ENCODE measurements around the gene KIF21A. TPM values are rescaled to one million over a fixed set of nuclear protein-coding genes. Genes with fewer than 3 reads are reported as not detected.
A peak's percentile ranks its signal among the peaks of the same experiment; 100 is the strongest.
"Not testable (repeated sequence)": the region's sequence is repeated elsewhere in the genome, so short reads cannot be mapped to it uniquely, and the experiment has no call there.

The KIF21A gene
- polyA plus RNA-seq = 10 to 100 TPM; 15.5 to 15.7 TPM

GRCh38 chr12:39443081-39443928 lies at the start of gene KIF21A:
Gene KIF21A (minus strand): TSS chr12:39443120. CDS start chr12:39442970, 150 bp downstream.
- Histone ChIP-seq H3K27ac (ENCODE audit: low read depth in 2 of 2, low read length in 1 of 2) (peak within 1 kb of the TSS; percentile 57 to 84), H3K4me1 (ENCODE audit: control insufficient read depth in 2 of 2, insufficient read depth in 2 of 2, low read length in 1 of 2) (no peaks in the 10 kb centered on the region), H3K4me3 (ENCODE audit: low read depth in 1 of 2, low read length in 2 of 2) (peak within 1 kb of the TSS; percentile 78 to 92), H3K9me3 (ENCODE audit: control insufficient read depth in 2 of 2, insufficient read depth in 1 of 2, low read depth in 1 of 2, low read length in 1 of 2) (no peaks in the 10 kb centered on the region), H3K27me3 (ENCODE audit: control insufficient read depth in 1 of 2, insufficient read depth in 2 of 2, low read length in 2 of 2) (no peaks in the 10 kb centered on the region), H3K36me3 (ENCODE audit: control insufficient read depth in 2 of 2, insufficient read depth in 2 of 2, low read length in 1 of 2) (no peaks in the 10 kb centered on the region)
- WGBS, 2 donors = 1% methylated on average over 64 to 72 of the region's 72 CpGs

- H3K4me3 ChIP-seq (ENCODE audit: low read depth in 1 of 2, low read length in 2 of 2) = no peak overlapping the region
- no peaks in the 10 kb centered on the region for H3K27me3 ChIP-seq (ENCODE audit: control insufficient read depth in 1 of 2, insufficient read depth in 2 of 2, low read length in 2 of 2)
- H3K4me1 ChIP-seq (ENCODE audit: control insufficient read depth in 2 of 2, insufficient read depth in 2 of 2, low read length in 1 of 2) = no peaks in the 10 kb centered on the region
- no peaks in the 10 kb centered on the region for H3K36me3 ChIP-seq (ENCODE audit: control insufficient read depth in 2 of 2, insufficient read depth in 2 of 2, low read length in 1 of 2)
- H3K9me3 ChIP-seq (ENCODE audit: control insufficient read depth in 2 of 2, insufficient read depth in 1 of 2, low read depth in 1 of 2, low read length in 1 of 2) = no peaks in the 10 kb centered on the region
- 66 to 74% methylated on average over 1 of the region's 1 CpG for WGBS, 2 donors
- H3K27ac ChIP-seq (ENCODE audit: low read depth in 2 of 2, low read length in 1 of 2) = no peak overlapping the region
Observed at GRCh38 chr12:39490500-39491282, 47.8 kb upstream of the KIF21A start.

- H3K27ac ChIP-seq (ENCODE audit: low read depth in 2 of 2, low read length in 1 of 2) = no peak overlapping the region
- no peaks in the 10 kb centered on the region for H3K9me3 ChIP-seq (ENCODE audit: control insufficient read depth in 2 of 2, insufficient read depth in 1 of 2, low read depth in 1 of 2, low read length in 1 of 2)
- no peak overlapping the region for H3K4me3 ChIP-seq (ENCODE audit: low read depth in 1 of 2, low read length in 2 of 2)
- no peaks in the 10 kb centered on the region for H3K4me1 ChIP-seq (ENCODE audit: control insufficient read depth in 2 of 2, insufficient read depth in 2 of 2, low read length in 1 of 2)
- H3K36me3 ChIP-seq (ENCODE audit: control insufficient read depth in 2 of 2, insufficient read depth in 2 of 2, low read length in 1 of 2) = no peaks in the 10 kb centered on the region
- no peaks in the 10 kb centered on the region for H3K27me3 ChIP-seq (ENCODE audit: control insufficient read depth in 1 of 2, insufficient read depth in 2 of 2, low read length in 2 of 2)
- WGBS, 2 donors = 90 to 95% methylated on average over 7 of the region's 7 CpGs
Observed at GRCh38 chr12:39483597-39483996, 40.7 kb upstream of the KIF21A start.

GRCh38 chr12:39483042-39483441 lies 40.1 kb upstream of the KIF21A start:
- H3K4me3 ChIP-seq (ENCODE audit: low read depth in 1 of 2, low read length in 2 of 2) = no peak overlapping the region
- no peaks in the 10 kb centered on the region for H3K27me3 ChIP-seq (ENCODE audit: control insufficient read depth in 1 of 2, insufficient read depth in 2 of 2, low read length in 2 of 2)
- WGBS, 2 donors = 91 to 94% methylated on average over 4 of the region's 4 CpGs

GRCh38 chr12:39476894-39477293 lies 34.0 kb upstream of the KIF21A start:
- H3K27me3 ChIP-seq (ENCODE audit: control insufficient read depth in 1 of 2, insufficient read depth in 2 of 2, low read length in 2 of 2) = no peaks in the 10 kb centered on the region
- 77 to 80% methylated on average over 5 of the region's 5 CpGs for WGBS, 2 donors

More at GRCh38 chr12:39483042-39483441, 40.1 kb upstream of the KIF21A start:
- Histone ChIP-seq H3K9me3 (ENCODE audit: control insufficient read depth in 2 of 2, insufficient read depth in 1 of 2, low read depth in 1 of 2, low read length in 1 of 2) (no peaks in the 10 kb centered on the region), H3K27ac (ENCODE audit: low read depth in 2 of 2, low read length in 1 of 2) (no peak overlapping the region), H3K36me3 (ENCODE audit: control insufficient read depth in 2 of 2, insufficient read depth in 2 of 2, low read length in 1 of 2) (no peaks in the 10 kb centered on the region), H3K4me1 (ENCODE audit: control insufficient read depth in 2 of 2, insufficient read depth in 2 of 2, low read length in 1 of 2) (no peaks in the 10 kb centered on the region)

GRCh38 chr12:39476121-39476520 lies 33.2 kb upstream of the KIF21A start:
- Histone ChIP-seq H3K27me3 (ENCODE audit: control insufficient read depth in 1 of 2, insufficient read depth in 2 of 2, low read length in 2 of 2) (no peaks in the 10 kb centered on the region), H3K4me1 (ENCODE audit: control insufficient read depth in 2 of 2, insufficient read depth in 2 of 2, low read length in 1 of 2) (no peaks in the 10 kb centered on the region), H3K4me3 (ENCODE audit: low read depth in 1 of 2, low read length in 2 of 2) (no peak overlapping the region), H3K27ac (ENCODE audit: low read depth in 2 of 2, low read length in 1 of 2) (no peak overlapping the region), H3K9me3 (ENCODE audit: control insufficient read depth in 2 of 2, insufficient read depth in 1 of 2, low read depth in 1 of 2, low read length in 1 of 2) (no peaks in the 10 kb centered on the region), H3K36me3 (ENCODE audit: control insufficient read depth in 2 of 2, insufficient read depth in 2 of 2, low read length in 1 of 2) (no peaks in the 10 kb centered on the region)
- 89 to 96% methylated on average over 4 of the region's 4 CpGs for WGBS, 2 donors

More at GRCh38 chr12:39476894-39477293, 34.0 kb upstream of the KIF21A start:
- Histone ChIP-seq H3K4me3 (ENCODE audit: low read depth in 1 of 2, low read length in 2 of 2) (no peak overlapping the region), H3K9me3 (ENCODE audit: control insufficient read depth in 2 of 2, insufficient read depth in 1 of 2, low read depth in 1 of 2, low read length in 1 of 2) (no peaks in the 10 kb centered on the region), H3K4me1 (ENCODE audit: control insufficient read depth in 2 of 2, insufficient read depth in 2 of 2, low read length in 1 of 2) (no peaks in the 10 kb centered on the region), H3K27ac (ENCODE audit: low read depth in 2 of 2, low read length in 1 of 2) (no peak overlapping the region), H3K36me3 (ENCODE audit: control insufficient read depth in 2 of 2, insufficient read depth in 2 of 2, low read length in 1 of 2) (no peaks in the 10 kb centered on the region)

GRCh38 chr12:39475136-39475535 lies 32.2 kb upstream of the KIF21A start:
- H3K36me3 ChIP-seq (ENCODE audit: control insufficient read depth in 2 of 2, insufficient read depth in 2 of 2, low read length in 1 of 2); H3K9me3 ChIP-seq (ENCODE audit: control insufficient read depth in 2 of 2, insufficient read depth in 1 of 2, low read depth in 1 of 2, low read length in 1 of 2); H3K27me3 ChIP-seq (ENCODE audit: control insufficient read depth in 1 of 2, insufficient read depth in 2 of 2, low read length in 2 of 2); H3K27ac ChIP-seq (ENCODE audit: low read depth in 2 of 2, low read length in 1 of 2); H3K4me1 ChIP-seq (ENCODE audit: control insufficient read depth in 2 of 2, insufficient read depth in 2 of 2, low read length in 1 of 2); H3K4me3 ChIP-seq (ENCODE audit: low read depth in 1 of 2, low read length in 2 of 2): not testable (repeated sequence)
- 93 to 94% methylated on average over 10 to 11 of the region's 11 CpGs for WGBS, 2 donors

GRCh38 chr12:39467432-39467870 lies 24.5 kb upstream of the KIF21A start:
- Histone ChIP-seq H3K9me3 (ENCODE audit: control insufficient read depth in 2 of 2, insufficient read depth in 1 of 2, low read depth in 1 of 2, low read length in 1 of 2) (no peaks in the 10 kb centered on the region), H3K36me3 (ENCODE audit: control insufficient read depth in 2 of 2, insufficient read depth in 2 of 2, low read length in 1 of 2) (no peaks in the 10 kb centered on the region), H3K4me1 (ENCODE audit: control insufficient read depth in 2 of 2, insufficient read depth in 2 of 2, low read length in 1 of 2) (no peaks in the 10 kb centered on the region), H3K27me3 (ENCODE audit: control insufficient read depth in 1 of 2, insufficient read depth in 2 of 2, low read length in 2 of 2) (no peaks in the 10 kb centered on the region), H3K4me3 (ENCODE audit: low read depth in 1 of 2, low read length in 2 of 2) (no peak overlapping the region), H3K27ac (ENCODE audit: low read depth in 2 of 2, low read length in 1 of 2) (no peak overlapping the region)

GRCh38 chr12:39464976-39465695 lies 22.2 kb upstream of the KIF21A start:
- no peaks in the 10 kb centered on the region for H3K4me1 ChIP-seq (ENCODE audit: control insufficient read depth in 2 of 2, insufficient read depth in 2 of 2, low read length in 1 of 2)
- H3K36me3 ChIP-seq (ENCODE audit: control insufficient read depth in 2 of 2, insufficient read depth in 2 of 2, low read length in 1 of 2) = no peaks in the 10 kb centered on the region
- 74 to 75% methylated on average over 5 of the region's 5 CpGs for WGBS, 2 donors
- peak overlapping the region; percentile 28 to 45 for H3K27ac ChIP-seq (ENCODE audit: low read depth in 2 of 2, low read length in 1 of 2)
- H3K9me3 ChIP-seq (ENCODE audit: control insufficient read depth in 2 of 2, insufficient read depth in 1 of 2, low read depth in 1 of 2, low read length in 1 of 2) = peaks cover 0 to 2% of the 10 kb centered on the region in 2 donors
- H3K4me3 ChIP-seq (ENCODE audit: low read depth in 1 of 2, low read length in 2 of 2) = no peak overlapping the region
- no peaks in the 10 kb centered on the region for H3K27me3 ChIP-seq (ENCODE audit: control insufficient read depth in 1 of 2, insufficient read depth in 2 of 2, low read length in 2 of 2)
